GM19193 (cell line): ENCODE measurements around the gene AFF3.

Source experiments
- POLR2A ChIP-seq: IDR thresholded peaks from 4 replicates; pipeline ENCODE4 v1.6.1; 2011; ENCODE audit not compliant: insufficient read depth, insufficient read length; ENCODE audit errors: extremely low read depth

AFF3 gene

DNA sequence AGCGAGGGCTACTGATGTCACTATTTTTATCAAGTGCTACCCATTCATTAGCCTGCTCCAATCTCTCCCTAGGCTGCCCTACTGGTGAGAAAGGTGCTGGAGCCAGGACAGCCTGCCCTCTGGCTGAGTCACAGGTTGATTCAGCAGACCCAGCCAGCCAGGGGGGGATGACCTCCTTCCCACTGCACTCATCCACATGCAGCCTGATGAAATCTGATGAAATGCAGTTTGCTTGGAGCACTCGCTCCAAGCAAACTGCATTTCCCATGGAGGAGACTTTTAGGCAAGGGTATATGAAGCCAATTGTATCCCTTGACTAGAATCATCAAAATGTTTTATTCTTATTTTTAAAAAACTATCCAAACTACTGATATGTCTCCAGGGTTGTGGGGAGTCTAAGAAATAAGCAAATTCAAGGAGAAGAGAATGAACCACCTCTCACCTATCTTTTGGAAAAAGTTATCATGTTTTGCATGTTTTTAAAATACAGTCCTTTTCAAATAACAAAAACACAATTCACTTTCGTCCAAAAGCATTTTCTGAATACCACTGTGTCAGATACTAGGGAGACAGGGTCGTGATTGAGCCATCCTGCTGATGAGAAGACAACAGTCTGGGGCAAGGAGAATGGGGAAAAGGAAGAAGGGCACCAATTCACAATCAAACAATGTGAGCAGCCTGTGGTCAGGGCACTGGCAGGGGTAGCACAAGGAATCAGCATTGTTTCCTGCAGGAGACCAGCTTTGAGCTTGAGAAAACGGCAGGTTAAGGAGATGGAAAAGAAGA is 128.3 kb downstream of the AFF3 start:
- no peak for TF ChIP-seq POLR2A

DNA sequence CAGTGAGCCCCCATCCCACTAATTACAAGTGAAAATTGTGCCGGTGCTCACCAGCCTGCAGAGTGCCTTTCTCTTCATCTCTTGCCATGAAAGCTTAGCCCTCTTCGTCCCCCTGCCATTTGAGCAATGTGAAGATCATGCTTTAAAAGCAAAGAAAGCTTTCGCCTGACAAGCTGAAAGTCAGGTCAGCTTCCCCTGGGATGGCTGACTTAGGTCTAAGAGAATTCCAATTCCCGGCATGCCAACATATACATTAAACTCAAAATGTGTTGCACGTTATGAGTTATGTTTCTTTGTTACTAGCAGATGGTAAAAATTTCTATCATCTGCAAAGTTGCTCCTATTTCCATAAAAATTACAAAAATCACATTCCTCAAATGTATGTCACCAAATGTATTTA is 129.8 kb downstream of the AFF3 start:
- TF ChIP-seq POLR2A = no peak

DNA sequence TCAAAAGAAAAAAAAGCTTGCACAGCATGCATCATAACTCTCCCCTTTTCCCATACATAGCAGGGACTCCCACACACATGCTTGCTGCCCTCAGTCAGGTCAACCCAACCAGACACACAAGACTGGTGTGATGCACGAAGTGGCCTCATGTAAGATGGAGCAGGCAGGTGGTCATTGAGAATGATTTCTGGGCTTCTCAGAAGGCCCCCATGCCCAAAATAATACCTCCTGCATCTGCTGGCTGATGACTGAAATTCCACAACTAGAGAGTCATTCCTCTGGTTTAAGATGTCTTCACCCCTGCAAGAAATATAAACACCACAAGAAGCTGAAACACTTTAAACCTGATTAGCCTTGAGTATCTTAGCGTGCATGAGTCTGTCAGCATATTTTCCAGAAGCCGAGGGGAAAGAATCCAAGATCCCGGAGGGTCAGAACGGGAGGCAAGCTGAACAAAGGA is 131.1 kb downstream of the AFF3 start:
- no peak for TF ChIP-seq POLR2A

DNA sequence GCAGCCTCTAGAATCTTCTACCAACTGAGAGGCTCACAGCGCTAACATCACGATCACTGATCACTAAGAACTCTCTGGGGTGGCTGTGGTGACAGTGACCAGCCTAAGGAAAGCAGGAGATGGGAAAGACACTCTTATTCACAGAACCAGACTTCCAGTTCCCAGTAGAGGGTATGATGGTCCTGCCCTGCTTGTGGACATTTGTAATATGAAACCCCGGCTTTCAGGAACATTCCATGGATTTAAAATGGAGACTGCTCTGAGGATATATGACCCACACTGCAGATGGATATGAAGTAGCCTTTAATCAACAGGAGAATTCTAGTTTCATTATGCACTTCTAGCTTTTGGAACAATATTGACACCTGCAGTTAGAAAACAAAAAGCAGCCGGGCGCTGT is 131.8 kb downstream of the AFF3 start:
- TF ChIP-seq POLR2A = no peak

GRCh38 chr2:100009743-100010142 is 132.6 kb downstream of the AFF3 start:
- no peak for TF ChIP-seq POLR2A

GRCh38 chr2:100008956-100009355 is 133.4 kb downstream of the AFF3 start:
- no peak for TF ChIP-seq POLR2A

DNA sequence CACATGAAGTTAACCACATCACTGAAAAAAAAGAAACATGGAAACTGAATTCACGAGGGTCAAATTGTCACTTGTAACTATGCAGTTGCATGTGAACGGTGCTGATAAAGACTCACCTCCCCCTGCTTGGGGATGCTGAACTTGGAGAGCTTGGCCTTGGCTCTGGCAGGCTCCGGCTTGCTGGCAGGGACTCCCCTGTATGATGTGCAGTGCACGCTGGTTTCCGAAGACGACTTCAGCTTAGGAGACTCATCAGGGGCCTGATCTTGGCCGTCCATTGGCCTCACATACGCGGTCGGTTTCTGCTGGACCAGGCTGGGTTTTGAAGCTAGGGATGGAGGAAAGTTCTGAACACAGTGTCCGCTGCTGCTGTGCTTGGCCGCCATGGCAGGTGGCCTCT is 135.9 kb downstream of the AFF3 start:
- no peak for TF ChIP-seq POLR2A

DNA sequence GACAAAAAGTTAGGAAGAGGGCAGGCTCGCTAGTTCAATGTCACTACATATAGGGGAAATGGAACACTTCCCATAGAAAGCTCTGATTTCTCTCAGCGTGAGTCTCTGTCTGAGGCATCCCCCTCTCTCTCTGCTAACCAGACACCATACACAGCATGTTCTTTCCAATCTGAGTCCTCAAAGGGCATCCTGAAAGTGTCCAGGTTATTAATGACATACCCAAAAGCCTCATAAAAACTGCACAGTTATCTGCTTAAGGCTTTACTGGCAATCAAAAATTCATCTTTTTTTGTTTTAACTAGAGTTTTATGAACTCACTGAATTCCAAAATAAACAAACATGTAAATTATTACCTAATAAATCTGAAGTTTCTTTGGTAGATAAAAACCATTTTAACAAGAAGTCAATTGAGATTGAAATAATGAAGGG is 137.4 kb downstream of the AFF3 start:
- TF ChIP-seq POLR2A = no peak

DNA sequence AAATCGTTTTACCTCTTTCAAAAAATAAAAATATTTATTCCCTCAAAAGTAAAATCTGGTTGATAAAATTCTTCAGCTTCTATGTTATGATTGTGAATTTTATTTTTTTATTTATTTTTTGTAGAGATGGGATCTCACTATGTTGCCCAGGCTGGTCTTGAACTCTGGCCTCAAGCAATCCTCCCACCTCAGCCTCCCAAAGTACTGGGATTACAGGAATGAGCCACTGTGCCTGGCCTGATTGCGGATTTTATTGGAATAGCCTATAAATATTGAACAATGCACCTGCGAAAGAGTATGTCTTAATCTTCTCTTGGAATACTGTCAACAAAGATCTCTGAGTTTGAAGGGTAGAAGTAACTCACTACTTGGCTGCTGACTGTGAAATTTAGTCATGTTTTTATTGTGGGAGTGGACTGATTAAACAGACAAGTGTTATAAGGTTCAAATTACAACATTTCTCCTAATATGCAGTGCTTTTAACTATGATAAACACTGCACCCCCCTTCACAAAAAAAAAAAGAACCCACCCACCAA is 138.0 kb downstream of the AFF3 start:
- no peak for TF ChIP-seq POLR2A

DNA sequence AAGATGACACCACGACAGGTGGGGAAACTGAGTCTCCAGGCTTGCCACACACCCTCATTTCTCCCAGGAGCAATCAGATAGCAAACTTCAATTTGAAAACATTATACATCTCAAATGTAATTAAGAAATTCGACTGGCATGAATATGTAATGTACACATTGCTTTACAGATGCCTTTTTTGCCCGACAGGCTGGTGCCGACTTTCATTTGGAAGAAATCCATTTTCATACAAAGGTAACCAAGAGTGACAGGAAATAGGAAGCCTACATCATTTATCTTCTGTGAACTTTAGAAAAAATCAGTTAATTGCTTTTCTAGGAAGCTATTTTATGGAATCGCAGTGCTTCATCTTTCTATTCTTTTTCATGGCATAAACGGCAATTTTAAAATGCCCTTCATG is 140.3 kb downstream of the AFF3 start:
- no peak for TF ChIP-seq POLR2A

GRCh38 chr2:100000915-100001707 is 141.3 kb downstream of the AFF3 start:
- no peak for TF ChIP-seq POLR2A

DNA sequence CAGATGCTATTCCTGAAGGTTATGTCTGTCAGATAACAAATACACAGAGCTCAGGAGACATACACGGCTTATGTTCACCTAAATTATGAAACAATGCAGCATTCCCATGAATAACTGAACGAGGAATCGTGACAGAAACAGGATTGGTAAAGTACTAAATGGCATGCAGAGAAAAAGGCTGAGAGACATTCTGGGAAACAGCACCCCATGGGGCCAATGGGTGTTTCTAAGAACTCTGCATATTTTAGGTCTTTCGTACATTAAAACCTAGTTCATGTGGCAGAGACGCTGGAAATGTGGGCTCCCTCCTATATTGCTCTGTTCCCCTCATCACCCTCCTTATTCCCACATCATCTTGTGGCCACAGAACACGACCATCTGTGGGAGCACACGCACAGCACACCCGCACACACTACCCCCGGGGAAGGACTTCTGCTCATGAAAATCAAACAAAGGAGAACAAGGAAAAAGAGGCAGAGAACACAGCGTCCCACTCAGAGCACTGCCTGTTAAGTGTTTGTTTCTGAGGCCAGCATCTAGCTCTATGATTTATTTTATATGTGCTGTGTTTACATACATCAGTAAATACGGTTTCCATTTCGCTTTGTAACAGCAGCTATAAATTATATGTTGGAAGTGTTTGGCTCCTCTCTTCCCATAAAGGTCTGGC is 143.6 kb downstream of the AFF3 start:
- no peak for TF ChIP-seq POLR2A

DNA sequence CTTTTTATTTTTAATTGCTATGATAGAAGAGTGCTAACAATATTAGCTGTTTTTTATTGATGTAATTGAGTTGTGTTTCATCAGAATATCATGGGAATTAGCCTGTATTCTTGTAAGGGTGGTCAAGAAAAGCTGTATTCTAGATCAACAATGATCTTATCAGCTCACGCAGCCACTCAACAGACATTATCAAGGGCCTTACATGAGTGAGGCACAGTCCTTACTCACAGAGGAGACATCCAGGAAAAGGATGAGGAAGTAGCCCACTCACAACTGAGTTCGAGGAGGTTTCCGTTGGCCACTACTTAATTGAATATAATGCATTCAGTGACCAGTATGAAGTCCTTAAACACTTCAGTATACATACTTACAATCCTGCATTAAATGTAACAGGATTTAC is 152.5 kb downstream of the AFF3 start:
- no peak for TF ChIP-seq POLR2A

- no peak for TF ChIP-seq POLR2A
These were observed 153.8 kb downstream of the AFF3 start for GRCh38 chr2:99988599-99988998.

GRCh38 chr2:99987160-99987559 is 155.2 kb downstream of the AFF3 start:
- no peak for TF ChIP-seq POLR2A
